Thyroid gland (tissue), 4 donors: ENCODE data around the gene PLXNA3. TPM values are rescaled to one million over a fixed set of nuclear protein-coding genes. Genes with fewer than 3 reads are reported as not detected.

Source experiments
- DNase-seq, 2 donors: peaks; one replicate each; pipeline ENCODE4 v3.0.0-alpha.2; 2019
- H3K27ac ChIP-seq, 3 donors: fragments of 200-600 bp; sonication (generic); 1 replicate in 2 of 3; 2 replicates in 1 of 3; pipeline ENCODE4 v1.5.1; 2016 to 2019; ENCODE audit warnings: mild to moderate bottlenecking in 1 of 3, moderate library complexity in 1 of 3
- H3K27me3 ChIP-seq: fragments of 200-600 bp; sonication (generic); one replicate; pipeline ENCODE4 v1.5.1; 2019
- H3K36me3 ChIP-seq, 2 donors: fragments of 200-600 bp; sonication (generic); one replicate each; pipeline ENCODE4 v1.5.1; 2016 to 2019
- H3K4me1 ChIP-seq, 2 donors: fragments of 200-600 bp; sonication (generic); one replicate each; pipeline ENCODE4 v1.5.1; 2017 to 2019
- H3K4me3 ChIP-seq, 3 donors: fragments of 200-600 bp; sonication (generic); replicated peaks in 1 of 3; 1 replicate in 2 of 3; 2 replicates in 1 of 3; pipeline ENCODE4 v1.5.1; 2016; ENCODE audit warnings: mild to moderate bottlenecking in 1 of 3
- H3K9me3 ChIP-seq: fragments of 200-600 bp; sonication (generic); one replicate; pipeline ENCODE4 v1.5.1; 2017
- POLR2A ChIP-seq, 2 donors: fragments of 450-650 bp; IDR thresholded peaks; one replicate each; pipeline ENCODE4 v1.6.1; 2017; ENCODE audit warnings: antibody characterized with exemption in 2 of 2, mild to moderate bottlenecking in 2 of 2, moderate library complexity in 1 of 2
- WGBS, 2 donors: methylation state at CpG; one replicate each; pipeline ENCODE4 v1.1.5; 2017; 5-methylcytosine and 5-hydroxymethylcytosine counted together
- intact Hi-C: fragments of 100-400 bp; cut with DNase I; formaldehyde crosslinking; loops from one replicate; pipeline ENCODE4 v1.15.1; 2023
- total RNA-seq, 4 donors: library from RNA; depleted of rRNA; stranded (reverse); fragments of >200 nt; gene quantifications; one replicate each; pipeline ENCODE4 v1.2.3, GENCODE V29; 2016
- TF ChIP-seq, protein P1 (sequence below), 6 experiments: fragments of 200-600 bp in 3 of 6; fragments of 450-650 bp in 3 of 6; sonication (generic) in 3 of 6; IDR thresholded peaks; one replicate each; pipeline ENCODE4 v1.5.1; 2016 to 2019; ENCODE audit warnings: antibody characterized with exemption in 6 of 6, mild to moderate bottlenecking in 2 of 6, inconsistent platforms in 1 of 6, moderate library complexity in 1 of 6

PLXNA3 gene
- total RNA-seq, 4 donors from 2014 or later, result 3.9 to 20.7 (median 14.1) TPM

GRCh38 chrX:154466907-154467306 is 8.8 kb downstream of the PLXNA3 start:
- Histone ChIP-seq H3K27me3 (no peaks in the 10 kb centered on the region), H3K36me3 (peaks cover 0 to 6% of the 10 kb centered on the region in 2 donors), H3K27ac (no peak overlapping the region), H3K4me1 (no peaks in the 10 kb centered on the region), H3K9me3 (no peaks in the 10 kb centered on the region), H3K4me3 (no peak overlapping the region)
- intact Hi-C loops, result no loop called here
- TF ChIP-seq POLR2A (IDR thresholded peaks at IDR 0.05), result no peak
- TF ChIP-seq, protein P1, sequence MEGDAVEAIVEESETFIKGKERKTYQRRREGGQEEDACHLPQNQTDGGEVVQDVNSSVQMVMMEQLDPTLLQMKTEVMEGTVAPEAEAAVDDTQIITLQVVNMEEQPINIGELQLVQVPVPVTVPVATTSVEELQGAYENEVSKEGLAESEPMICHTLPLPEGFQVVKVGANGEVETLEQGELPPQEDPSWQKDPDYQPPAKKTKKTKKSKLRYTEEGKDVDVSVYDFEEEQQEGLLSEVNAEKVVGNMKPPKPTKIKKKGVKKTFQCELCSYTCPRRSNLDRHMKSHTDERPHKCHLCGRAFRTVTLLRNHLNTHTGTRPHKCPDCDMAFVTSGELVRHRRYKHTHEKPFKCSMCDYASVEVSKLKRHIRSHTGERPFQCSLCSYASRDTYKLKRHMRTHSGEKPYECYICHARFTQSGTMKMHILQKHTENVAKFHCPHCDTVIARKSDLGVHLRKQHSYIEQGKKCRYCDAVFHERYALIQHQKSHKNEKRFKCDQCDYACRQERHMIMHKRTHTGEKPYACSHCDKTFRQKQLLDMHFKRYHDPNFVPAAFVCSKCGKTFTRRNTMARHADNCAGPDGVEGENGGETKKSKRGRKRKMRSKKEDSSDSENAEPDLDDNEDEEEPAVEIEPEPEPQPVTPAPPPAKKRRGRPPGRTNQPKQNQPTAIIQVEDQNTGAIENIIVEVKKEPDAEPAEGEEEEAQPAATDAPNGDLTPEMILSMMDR (IDR thresholded peaks at IDR 0.05), result no peak
- WGBS, 2 donors, result 95% methylated on average over 9 of the region's 15 CpGs; no CpG with 5 or more reads in 1 of the 2 donors
- no peak for DNase-seq

- 80% methylated on average over 1 of the region's 21 CpGs; no CpG with 5 or more reads in 1 of the 2 donors for WGBS, 2 donors
- no peaks in the 10 kb centered on the region for H3K27me3 ChIP-seq
- TF ChIP-seq, protein P1 (IDR thresholded peaks at IDR 0.05), result no peak
- no peak for TF ChIP-seq POLR2A (IDR thresholded peaks at IDR 0.05)
- H3K4me1 ChIP-seq, result no peaks in the 10 kb centered on the region
- no peaks in the 10 kb centered on the region for H3K9me3 ChIP-seq
- DNase-seq, result no peak
- no peak overlapping the region for H3K4me3 ChIP-seq
- H3K36me3 ChIP-seq, result peaks cover 0 to 6% of the 10 kb centered on the region in 2 donors
- intact Hi-C loops, result no loop called here
- H3K27ac ChIP-seq, result no peak overlapping the region
Measured at GRCh38 chrX:154467556-154467955, 9.5 kb downstream of the PLXNA3 start.

DNA sequence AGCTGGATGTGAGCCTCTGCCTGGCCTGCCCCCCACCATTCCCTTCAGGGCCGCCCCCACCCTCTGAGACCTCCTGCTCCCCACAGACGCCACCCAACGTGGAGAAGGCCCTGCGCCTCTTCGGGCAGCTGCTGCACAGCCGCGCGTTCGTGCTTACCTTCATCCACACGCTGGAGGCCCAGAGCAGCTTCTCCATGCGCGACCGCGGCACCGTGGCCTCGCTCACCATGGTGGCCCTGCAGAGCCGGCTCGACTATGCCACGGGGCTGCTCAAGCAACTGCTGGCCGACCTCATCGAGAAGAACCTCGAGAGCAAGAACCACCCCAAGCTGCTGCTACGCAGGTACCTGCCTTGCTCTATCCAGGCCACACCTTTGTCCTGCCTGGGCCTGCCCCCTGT is 10.1 kb downstream of the PLXNA3 start:
- H3K9me3 ChIP-seq, result no peaks in the 10 kb centered on the region
- H3K27me3 ChIP-seq, result no peaks in the 10 kb centered on the region
- intact Hi-C loops, result no loop called here
- no peak for TF ChIP-seq POLR2A (IDR thresholded peaks at IDR 0.05)
- TF ChIP-seq, protein P1 (IDR thresholded peaks at IDR 0.05), result no peak
- H3K4me3 ChIP-seq, result no peak overlapping the region
- H3K4me1 ChIP-seq, result no peaks in the 10 kb centered on the region
- WGBS, 2 donors, result 100% methylated on average over 6 of the region's 23 CpGs; no CpG with 5 or more reads in 1 of the 2 donors
- DNase-seq, result no peak
- H3K27ac ChIP-seq, result no peak overlapping the region
- H3K36me3 ChIP-seq, result peaks cover 0 to 6% of the 10 kb centered on the region in 2 donors

DNA sequence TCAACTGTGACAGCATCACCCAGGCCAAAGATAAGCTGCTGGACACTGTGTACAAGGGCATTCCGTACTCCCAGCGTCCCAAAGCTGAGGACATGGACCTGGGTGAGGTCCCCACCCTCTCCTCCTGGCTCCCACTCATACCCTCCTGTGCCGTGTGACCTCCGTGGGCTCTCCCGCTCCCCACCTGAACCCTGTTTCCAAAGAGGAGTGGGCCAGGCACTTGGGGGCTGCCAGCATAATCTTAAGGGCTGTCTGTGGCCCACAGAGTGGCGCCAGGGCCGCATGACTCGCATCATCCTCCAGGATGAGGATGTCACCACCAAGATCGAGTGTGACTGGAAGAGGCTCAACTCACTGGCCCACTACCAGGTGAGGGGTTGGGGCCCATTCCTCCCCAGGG is 11.0 kb downstream of the PLXNA3 start:
- no peaks in the 10 kb centered on the region for H3K4me1 ChIP-seq
- H3K27ac ChIP-seq, result no peak overlapping the region
- TF ChIP-seq, protein P1 (IDR thresholded peaks at IDR 0.05), result no peak
- no peaks in the 10 kb centered on the region for H3K27me3 ChIP-seq
- no peak overlapping the region for H3K4me3 ChIP-seq
- peaks cover 0 to 6% of the 10 kb centered on the region in 2 donors for H3K36me3 ChIP-seq
- no peaks in the 10 kb centered on the region for H3K9me3 ChIP-seq
- no CpG with 5 or more reads among the region's 9 CpGs for WGBS, 2 donors
- intact Hi-C loops, result no loop called here
- DNase-seq, result no peak

- no CpG with 5 or more reads among the region's 18 CpGs for WGBS, 2 donors
- peaks cover 0 to 6% of the 10 kb centered on the region in 2 donors for H3K36me3 ChIP-seq
- H3K27ac ChIP-seq, result no peak overlapping the region
- H3K4me3 ChIP-seq, result no peak overlapping the region
- no peaks in the 10 kb centered on the region for H3K9me3 ChIP-seq
- intact Hi-C loops, result no loop called here
- TF ChIP-seq POLR2A (IDR thresholded peaks at IDR 0.05), result no peak
- TF ChIP-seq, protein P1 (IDR thresholded peaks at IDR 0.05), result no peak
- DNase-seq, result no peak
- H3K4me1 ChIP-seq, result no peaks in the 10 kb centered on the region
- H3K27me3 ChIP-seq, result no peaks in the 10 kb centered on the region
Measured at GRCh38 chrX:154469880-154470279, 11.8 kb downstream of the PLXNA3 start.
